H54 (cell line): ENCODE measurements around the gene ARHGAP19.
A peak's percentile ranks its signal among the peaks of the same experiment; 100 is the strongest.

ENCODE experiments used
- DNase-seq: peaks from one replicate; pipeline ENCODE4 v3.0.0; 2011; ENCODE audit warnings: low spot score, mixed read lengths; ENCODE audit not compliant: insufficient read length
- FAIRE-seq: peaks from 3 replicates; lab custom pipeline; 2011; peaks lifted over from hg19 to GRCh38; lab: Jason Lieb, UNC
- POLR2A ChIP-seq: IDR thresholded peaks from 2 replicates; pipeline ENCODE4 v1.6.1; 2011; ENCODE audit warnings: low read depth, mild to moderate bottlenecking, low read length

ARHGAP19 gene

GRCh38 chr10:97254694-97255093 is 37.7 kb downstream of the ARHGAP19 start:
- DNase-seq: no peak
- FAIRE-seq: peak; percentile 33
- no peak for TF ChIP-seq POLR2A

GRCh38 chr10:97250952-97251351 is 41.5 kb downstream of the ARHGAP19 start:
- DNase-seq: no peak
- TF ChIP-seq POLR2A: no peak
- no peak for FAIRE-seq

GRCh38 chr10:97243836-97244235 is 48.6 kb downstream of the ARHGAP19 start:
- no peak for TF ChIP-seq POLR2A
- FAIRE-seq (no peak), DNase-seq (no peak)

- DNase-seq (no peak), FAIRE-seq (no peak)
- no peak for TF ChIP-seq POLR2A
Measured at GRCh38 chr10:97238855-97239254, 53.6 kb downstream of the ARHGAP19 start.

GRCh38 chr10:97235353-97235752 is 57.1 kb downstream of the ARHGAP19 start:
- FAIRE-seq (no peak), DNase-seq (no peak)
- no peak for TF ChIP-seq POLR2A

- no peak for DNase-seq
- TF ChIP-seq POLR2A: no peak
- FAIRE-seq: peak; percentile 94
Measured at GRCh38 chr10:97234400-97234799, 58.0 kb downstream of the ARHGAP19 start.

GRCh38 chr10:97230146-97230545 is 62.3 kb downstream of the ARHGAP19 start:
- TF ChIP-seq POLR2A: no peak
- FAIRE-seq: peak; percentile 94
- DNase-seq: no peak

- no peak for TF ChIP-seq POLR2A
- DNase-seq: no peak
- peak; percentile 94 for FAIRE-seq
Measured at GRCh38 chr10:97229322-97230015, 63.0 kb downstream of the ARHGAP19 start.

GRCh38 chr10:97228775-97229157 is 63.7 kb downstream of the ARHGAP19 start:
- TF ChIP-seq POLR2A: no peak
- FAIRE-seq: peak; percentile 57
- DNase-seq: no peak

- TF ChIP-seq POLR2A: no peak
- peak; percentile 43 for FAIRE-seq
- DNase-seq: no peak
Measured at GRCh38 chr10:97228130-97228774, 64.2 kb downstream of the ARHGAP19 start.

- DNase-seq (no peak), FAIRE-seq (no peak)
- TF ChIP-seq POLR2A: no peak
Measured at GRCh38 chr10:97226398-97226797, 66.0 kb downstream of the ARHGAP19 start.

GRCh38 chr10:97224483-97225435 is 67.7 kb downstream of the ARHGAP19 start:
- DNase-seq (no peak), FAIRE-seq (no peak)
- no peak for TF ChIP-seq POLR2A

- TF ChIP-seq POLR2A: no peak
- FAIRE-seq (no peak), DNase-seq (no peak)
Measured at GRCh38 chr10:97222326-97222961, 70.0 kb downstream of the ARHGAP19 start.
